NCI-H1417 (cell line): ENCODE measurements around the gene TNNI3.
"Not testable (repeated sequence)": the region's sequence is repeated elsewhere in the genome, so short reads cannot be mapped to it uniquely, and the experiment has no call there.

Experiments
- DNase-seq, 3 experiments: peaks; one replicate each; lab custom pipeline; 2025; lab: John Stamatoyannopoulos, UW

The TNNI3 gene

GRCh38 chr19:55173186-55173713, 15.7 kb upstream of the TNNI3 start:
- no peak for DNase-seq

- no peak for DNase-seq
Observed at GRCh38 chr19:55172741-55173140, 15.2 kb upstream of the TNNI3 start.

GRCh38 chr19:55172318-55172717, 14.8 kb upstream of the TNNI3 start:
- DNase-seq: not testable (repeated sequence)

- DNase-seq: no peak
Observed at GRCh38 chr19:55171440-55171839, 13.9 kb upstream of the TNNI3 start.

GRCh38 chr19:55169136-55169535, 11.6 kb upstream of the TNNI3 start:
- DNase-seq: no peak

GRCh38 chr19:55166530-55167268, 9.2 kb upstream of the TNNI3 start, which contains the start of gene DNAAF3:
TSS of gene DNAAF3 (minus strand) at chr19:55166613. CDS start at chr19:55166413, 200 bp downstream.
- peak; percentile 95 to 98 (median 97) for DNase-seq

- peak; percentile 43 to 86 (median 86) for DNase-seq
Observed at GRCh38 chr19:55165952-55166529, 8.5 kb upstream of the TNNI3 start.

- no peak for DNase-seq
Observed at GRCh38 chr19:55161571-55162322, 4.2 kb upstream of the TNNI3 start.

GRCh38 chr19:55160986-55161365, 3.4 kb upstream of the TNNI3 start:
- DNase-seq: no peak

- peak; percentile 82 to 96 (median 92) for DNase-seq
Observed at GRCh38 chr19:55160128-55160985, 2.8 kb upstream of the TNNI3 start.

- DNase-seq: peak in 2 of 3 experiments; percentile 14 to 22
Observed at GRCh38 chr19:55158848-55159749, 1.6 kb upstream of the TNNI3 start.

GRCh38 chr19:55158423-55158822, 891 bp upstream of the TNNI3 start:
- DNase-seq: no peak

- peak; percentile 74 to 96 (median 93) for DNase-seq
Observed at GRCh38 chr19:55156202-55157063, 1.1 kb downstream of the TNNI3 start.

GRCh38 chr19:55155784-55156183, 1.7 kb downstream of the TNNI3 start:
- not testable (repeated sequence) for DNase-seq

- DNase-seq: no peak
Observed at GRCh38 chr19:55153652-55154264, 3.8 kb downstream of the TNNI3 start.

GRCh38 chr19:55152017-55152416, 5.5 kb downstream of the TNNI3 start:
- DNase-seq: peak in 1 of 3 experiments; percentile 19

- DNase-seq: peak in 2 of 3 experiments; percentile 4 to 6
Observed at GRCh38 chr19:55149078-55150003, 8.2 kb downstream of the TNNI3 start, which contains the start of gene TNNT1. TSS of gene TNNT1 (minus strand) at chr19:55149206. CDS start at chr19:55147157, 2,049 bp downstream.
